Midbrain (tissue), 1 donor: ENCODE data around the gene INVS.
"Not testable (repeated sequence)": the region's sequence is repeated elsewhere in the genome, so short reads cannot be mapped to it uniquely, and the experiment has no call there.

Experiments used
- DNase-seq: peaks from one replicate; lab custom pipeline; 2025; lab: John Stamatoyannopoulos, UW

INVS gene

DNA sequence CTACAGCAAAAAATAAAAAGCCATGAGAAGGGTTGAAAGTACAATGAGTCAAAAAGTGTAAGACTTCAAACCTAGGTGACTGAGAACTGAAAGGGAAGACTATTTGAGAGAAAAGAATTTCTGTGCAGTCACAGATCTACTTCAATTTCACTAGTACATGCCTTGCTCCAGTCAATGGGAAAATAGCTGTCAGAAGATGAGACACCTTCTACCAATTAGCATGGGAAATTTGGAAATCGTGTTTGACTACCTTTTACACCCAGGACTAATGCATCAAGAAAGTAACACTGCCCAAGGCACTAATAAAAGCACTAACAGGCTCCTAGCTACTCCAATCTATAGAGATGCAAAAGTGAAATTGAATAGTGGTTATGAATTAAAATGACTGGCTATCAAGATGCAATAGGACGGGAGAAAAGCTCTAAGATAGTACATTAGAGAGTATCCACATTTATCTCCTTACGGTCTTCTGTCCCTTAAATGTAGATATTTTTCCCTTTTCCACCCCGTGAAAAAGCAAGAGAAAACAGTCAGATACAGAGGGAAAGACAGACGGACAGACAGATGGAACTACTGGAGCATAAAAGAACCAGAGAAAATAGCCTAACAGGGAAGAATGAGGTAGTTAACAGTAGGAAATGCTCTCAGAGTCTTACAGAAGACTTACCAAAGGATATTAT, 15.5 kb upstream of the INVS start:
- no peak for DNase-seq

- DNase-seq: no peak
These were observed 15.0 kb upstream of the INVS start for GRCh38 chr9:100084128-100084453.

- no peak for DNase-seq
These were observed 14.3 kb upstream of the INVS start for GRCh38 chr9:100084734-100085133.

- no peak for DNase-seq
These were observed 12.9 kb upstream of the INVS start for GRCh38 chr9:100086097-100086635.

DNA sequence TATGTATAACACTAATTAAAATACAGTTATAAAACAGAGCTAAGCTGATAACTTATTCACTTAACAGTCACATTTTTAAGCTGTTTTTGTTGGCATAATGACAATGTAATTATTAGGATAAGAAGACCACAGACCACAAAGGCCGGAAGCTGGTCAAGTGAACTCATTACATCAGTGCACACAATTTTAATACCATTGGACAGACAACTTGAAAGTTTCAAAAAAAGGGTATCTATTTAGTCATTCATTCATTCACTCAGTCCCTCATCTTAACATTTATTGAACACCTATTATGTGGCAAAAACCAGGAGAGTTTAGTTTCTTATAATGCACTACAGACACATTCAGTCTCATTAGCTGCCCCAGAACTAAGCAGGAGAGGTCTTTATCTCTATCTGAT, 11.8 kb upstream of the INVS start:
- no peak for DNase-seq

DNA sequence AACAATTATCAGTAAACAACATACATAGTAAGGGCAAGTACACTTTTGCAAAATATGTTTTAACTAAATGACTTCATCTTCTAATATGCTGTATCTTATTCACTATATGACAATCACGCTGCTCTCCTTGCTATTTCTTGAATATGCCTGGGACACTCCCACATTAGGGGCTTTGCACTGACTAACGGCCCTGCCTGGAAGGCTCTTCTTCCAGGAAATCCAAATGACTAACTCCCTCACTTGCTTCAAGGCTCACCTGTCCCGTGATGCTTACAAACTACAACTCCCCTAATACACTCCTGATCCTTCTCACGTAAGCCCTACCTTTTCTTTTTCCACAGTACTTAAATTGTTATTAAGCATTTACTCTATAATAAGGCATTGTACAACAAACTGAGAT, 10.8 kb upstream of the INVS start:
- DNase-seq: no peak

DNA sequence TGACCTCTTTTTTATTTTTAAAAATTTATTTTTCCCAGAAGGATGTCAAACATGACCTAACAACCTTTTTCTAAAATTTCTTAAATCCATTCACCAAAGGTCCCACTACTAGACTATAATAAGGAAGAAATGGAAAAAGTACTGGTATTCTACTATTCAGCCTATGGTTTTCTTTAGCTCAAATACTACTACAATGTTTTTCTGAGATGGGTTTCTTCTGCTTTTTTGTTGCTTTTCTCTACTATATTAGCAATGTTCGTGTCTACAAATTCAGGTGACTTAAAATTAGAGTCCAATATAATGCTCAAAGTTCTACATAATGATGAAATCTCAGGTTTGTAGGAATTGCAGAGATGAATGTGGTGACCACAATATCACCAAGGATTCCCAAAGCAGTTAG, 8.2 kb upstream of the INVS start:
- no peak for DNase-seq

GRCh38 chr9:100091650-100092049, 7.4 kb upstream of the INVS start:
- DNase-seq: no peak

GRCh38 chr9:100092066-100092465, 7.0 kb upstream of the INVS start:
- DNase-seq: no peak

DNA sequence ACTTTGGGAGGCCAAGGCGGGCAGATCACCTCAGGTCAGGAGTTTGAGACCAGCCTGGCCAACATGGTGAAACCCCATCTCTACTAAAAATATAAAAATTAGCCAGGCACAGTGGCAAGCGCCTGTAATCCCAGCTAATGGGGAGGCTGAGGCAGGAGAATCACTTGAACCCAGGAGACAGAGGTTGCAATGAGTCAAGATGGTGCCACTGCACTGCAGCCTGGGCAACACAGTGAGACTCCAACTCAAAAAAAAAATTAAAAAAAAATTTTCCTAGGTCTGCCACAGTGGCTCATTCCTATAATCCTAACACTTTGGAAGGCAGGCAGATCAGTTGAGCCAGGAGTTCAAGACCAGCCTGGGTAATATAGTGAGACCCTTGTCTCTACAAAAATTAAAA, 4.6 kb upstream of the INVS start:
- DNase-seq: not testable (repeated sequence)

- DNase-seq: no peak
These were observed 2.6 kb upstream of the INVS start for GRCh38 chr9:100096378-100096916.

GRCh38 chr9:100098046-100098886, 777 bp upstream of the INVS start:
- peak; percentile 25 for DNase-seq

GRCh38 chr9:100099722-100100042, 639 bp downstream of the INVS start:
- peak; percentile 42 for DNase-seq

- no peak for DNase-seq
These were observed 1.2 kb downstream of the INVS start for GRCh38 chr9:100100146-100100667.

DNA sequence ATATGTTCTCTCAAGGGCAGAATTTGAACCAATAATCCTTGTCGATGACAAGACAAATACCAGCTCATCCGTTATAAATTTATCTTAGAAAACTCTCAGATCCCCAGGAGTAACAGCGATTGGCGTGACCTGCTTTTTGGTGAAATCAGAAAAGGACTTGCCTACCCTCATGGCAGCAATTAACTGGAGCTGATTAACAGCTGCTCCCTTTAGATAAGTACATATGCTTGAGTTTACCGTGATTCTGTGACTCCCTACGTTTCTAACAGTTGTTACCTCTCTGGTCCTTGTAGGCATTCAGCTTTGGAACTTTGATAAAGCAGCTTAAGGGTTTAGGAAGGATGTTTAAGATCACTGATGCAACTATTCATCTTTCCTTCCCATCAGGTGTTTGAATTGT, 2.6 kb downstream of the INVS start:
- DNase-seq: no peak

DNA sequence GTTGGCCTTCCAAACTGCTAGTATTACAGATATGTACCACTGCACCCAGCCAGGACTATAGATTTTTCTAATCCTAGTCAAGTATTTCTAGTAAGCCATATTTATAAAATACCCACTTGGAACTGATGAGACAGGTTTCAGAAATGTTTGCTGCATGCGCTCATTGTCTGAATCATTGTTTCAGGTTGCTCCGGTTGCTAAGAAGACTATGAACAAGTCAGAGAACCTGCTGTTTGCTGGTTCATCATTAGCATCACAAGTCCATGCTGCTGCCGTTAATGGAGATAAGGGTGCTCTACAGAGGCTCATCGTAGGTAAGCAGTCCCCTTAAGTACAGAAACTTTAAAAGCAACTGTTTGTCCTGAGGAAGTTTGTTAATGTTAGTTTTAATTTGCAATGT, 5.3 kb downstream of the INVS start:
- DNase-seq: no peak

DNA sequence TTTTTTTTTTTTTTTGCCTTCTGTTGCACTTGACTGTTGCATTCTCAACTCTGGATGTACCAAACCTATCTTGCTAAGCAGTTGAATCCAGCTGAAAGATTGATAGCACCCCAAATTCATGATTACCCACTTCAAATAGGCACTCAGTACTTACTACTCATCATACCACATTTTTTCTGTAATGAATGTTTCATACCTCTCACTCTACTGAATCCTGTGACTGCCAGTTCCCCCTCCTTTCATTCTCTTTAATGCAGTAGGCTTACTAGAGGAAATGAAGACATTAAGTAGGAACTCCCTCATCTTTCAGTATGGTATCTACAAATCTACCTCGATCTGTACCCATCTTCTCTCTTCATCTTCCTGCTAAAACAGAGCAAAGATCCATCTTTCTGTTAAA, 6.8 kb downstream of the INVS start:
- DNase-seq: no peak

GRCh38 chr9:100106616-100107015, 7.6 kb downstream of the INVS start:
- no peak for DNase-seq

- DNase-seq: peak; percentile 1
These were observed 9.5 kb downstream of the INVS start for GRCh38 chr9:100108559-100108958.

DNA sequence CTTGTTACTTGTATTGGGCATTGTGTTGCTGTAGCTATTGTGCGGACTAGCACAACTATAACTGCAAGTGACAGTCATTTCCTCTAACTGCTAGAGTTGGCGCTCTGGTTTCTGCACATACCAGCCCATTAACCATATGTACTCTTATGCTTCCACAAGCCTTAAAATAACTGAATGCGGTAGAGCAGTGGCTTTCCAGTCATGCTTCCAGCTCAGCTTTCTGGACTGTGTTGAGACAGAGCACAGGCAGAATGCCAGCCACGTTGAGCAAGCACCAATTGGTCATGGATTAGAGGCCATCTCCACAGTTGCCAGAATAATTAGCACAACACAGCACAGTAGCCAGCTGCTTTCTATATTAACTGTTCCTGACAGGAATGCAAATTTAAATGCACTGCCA, 12.2 kb downstream of the INVS start:
- peak; percentile 79 for DNase-seq

DNA sequence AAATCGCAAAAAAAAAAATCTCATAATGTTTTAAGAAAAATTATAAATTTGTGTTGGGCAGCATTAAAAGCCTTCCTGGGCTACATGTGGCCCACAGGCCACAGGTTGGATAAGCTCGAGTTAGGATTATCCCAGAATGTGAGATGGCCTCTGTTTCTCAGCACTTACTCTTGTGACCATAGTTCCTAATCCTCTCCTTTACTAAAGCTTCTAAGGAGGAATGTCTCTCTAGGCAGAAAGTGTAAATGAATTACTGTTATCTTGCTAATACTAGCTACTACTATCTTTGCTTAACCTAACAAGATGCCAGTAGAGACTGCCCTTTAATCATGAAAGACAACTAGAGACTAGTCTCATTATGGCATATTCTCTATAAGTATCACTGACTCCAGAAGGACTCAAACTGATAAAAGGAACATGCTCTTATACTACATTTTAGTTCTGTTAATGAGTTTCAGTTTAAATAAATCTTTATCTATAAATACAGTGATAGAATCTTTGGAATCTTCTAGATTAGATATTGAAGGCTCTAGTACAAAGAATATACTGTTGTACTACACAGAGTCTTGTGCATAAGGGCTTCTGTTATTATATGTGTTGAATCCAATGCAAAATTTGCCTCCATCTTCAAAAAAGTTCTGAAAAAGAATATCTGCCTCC, 13.8 kb downstream of the INVS start:
- DNase-seq: no peak

DNA sequence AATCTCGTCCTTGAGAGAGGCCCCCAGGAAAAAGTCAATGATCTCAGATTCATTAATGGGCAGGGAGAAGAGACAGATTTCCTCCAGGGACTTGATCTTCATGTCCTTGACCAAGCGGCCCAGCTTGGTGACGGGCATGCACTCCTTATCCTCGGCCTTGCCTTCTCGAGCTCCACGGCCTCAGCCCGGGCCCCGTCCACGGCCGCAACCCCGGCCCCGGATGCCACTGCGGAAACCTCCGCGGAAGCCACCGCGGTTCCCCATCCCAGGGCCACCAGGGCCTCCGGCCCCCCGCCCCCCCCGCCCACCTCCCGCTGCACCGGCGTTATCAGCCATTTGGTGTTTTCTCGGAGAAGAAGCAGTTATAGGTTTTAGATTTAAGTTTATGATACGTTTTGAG, 18.3 kb downstream of the INVS start:
- DNase-seq: no peak

- DNase-seq: no peak
These were observed 21.2 kb downstream of the INVS start for GRCh38 chr9:100120286-100120685.
